ENCODE data around the gene ITGAD.

ITGAD gene

GRCh38 chr16:31461921-31462804 is 69.0 kb downstream of the ITGAD start:
- no peak for DNase-seq (ENCODE audit: low read depth, low spot score)
- Histone ChIP-seq H3K4me3 (ENCODE audit: insufficient read length, low read depth) (no peak overlapping the region), H3K36me3 (ENCODE audit: insufficient read depth, insufficient read length, low read length) (peaks cover 64% of the 10 kb centered on the region), H3K27me3 (ENCODE audit: insufficient read depth, insufficient read length) (no peaks in the 10 kb centered on the region), H3K4me1 (ENCODE audit: insufficient read depth, insufficient read length) (peaks cover 8% of the 10 kb centered on the region), H3K9ac (ENCODE audit: insufficient read length, low read depth) (no peak overlapping the region), H3K9me3 (ENCODE audit: insufficient read depth, low read length) (no peaks in the 10 kb centered on the region; the same call in 1 of the 2 replicates)
- TF ChIP-seq SUZ12 (IDR thresholded peaks at IDR 0.05; ENCODE audit: extremely low read depth, insufficient read depth, insufficient read length): no peak
- no peak for TF ChIP-seq YY1 (IDR thresholded peaks at IDR 0.05; ENCODE audit: insufficient read depth, insufficient read length)
- TF ChIP-seq ZNF274 (IDR thresholded peaks at IDR 0.05; ENCODE audit: low read depth, low read length): no peak

- TF ChIP-seq ZNF274 (IDR thresholded peaks at IDR 0.05; ENCODE audit: low read depth, low read length): no peak
- TF ChIP-seq SUZ12 (IDR thresholded peaks at IDR 0.05; ENCODE audit: extremely low read depth, insufficient read depth, insufficient read length): no peak
- no peak for TF ChIP-seq YY1 (IDR thresholded peaks at IDR 0.05; ENCODE audit: insufficient read depth, insufficient read length)
- H3K27me3 ChIP-seq (ENCODE audit: insufficient read depth, insufficient read length): no peaks in the 10 kb centered on the region
- no peaks in the 10 kb centered on the region for H3K9me3 ChIP-seq (ENCODE audit: insufficient read depth, low read length)
- H3K36me3 ChIP-seq (ENCODE audit: insufficient read depth, insufficient read length, low read length): peaks cover 53% of the 10 kb centered on the region
- no peaks in the 10 kb centered on the region for H3K4me1 ChIP-seq (ENCODE audit: insufficient read depth, insufficient read length)
- no peak for DNase-seq (ENCODE audit: low read depth, low spot score)
- no peak overlapping the region for H3K9ac ChIP-seq (ENCODE audit: insufficient read length, low read depth)
- no peak overlapping the region for H3K4me3 ChIP-seq (ENCODE audit: insufficient read length, low read depth)
Measured at GRCh38 chr16:31464348-31464769, 71.2 kb downstream of the ITGAD start.

GRCh38 chr16:31464781-31465260 is 71.7 kb downstream of the ITGAD start:
- Histone ChIP-seq H3K36me3 (ENCODE audit: insufficient read depth, insufficient read length, low read length) (peaks cover 53% of the 10 kb centered on the region), H3K4me1 (ENCODE audit: insufficient read depth, insufficient read length) (no peaks in the 10 kb centered on the region), H3K9ac (ENCODE audit: insufficient read length, low read depth) (no peak overlapping the region), H3K4me3 (ENCODE audit: insufficient read length, low read depth) (no peak overlapping the region), H3K9me3 (ENCODE audit: insufficient read depth, low read length) (no peaks in the 10 kb centered on the region), H3K27me3 (ENCODE audit: insufficient read depth, insufficient read length) (no peaks in the 10 kb centered on the region)
- TF ChIP-seq YY1 (IDR thresholded peaks at IDR 0.05; ENCODE audit: insufficient read depth, insufficient read length): no peak
- no peak for TF ChIP-seq ZNF274 (IDR thresholded peaks at IDR 0.05; ENCODE audit: low read depth, low read length)
- no peak for TF ChIP-seq SUZ12 (IDR thresholded peaks at IDR 0.05; ENCODE audit: extremely low read depth, insufficient read depth, insufficient read length)
- no peak for DNase-seq (ENCODE audit: low read depth, low spot score)

GRCh38 chr16:31465788-31466370 is 72.7 kb downstream of the ITGAD start:
- Histone ChIP-seq H3K9me3 (ENCODE audit: insufficient read depth, low read length) (no peaks in the 10 kb centered on the region), H3K4me1 (ENCODE audit: insufficient read depth, insufficient read length) (no peaks in the 10 kb centered on the region), H3K27me3 (ENCODE audit: insufficient read depth, insufficient read length) (no peaks in the 10 kb centered on the region), H3K9ac (ENCODE audit: insufficient read length, low read depth) (no peak overlapping the region), H3K36me3 (ENCODE audit: insufficient read depth, insufficient read length, low read length) (peaks cover 53% of the 10 kb centered on the region), H3K4me3 (ENCODE audit: insufficient read length, low read depth) (no peak overlapping the region)
- no peak for TF ChIP-seq ZNF274 (IDR thresholded peaks at IDR 0.05; ENCODE audit: low read depth, low read length)
- no peak for TF ChIP-seq SUZ12 (IDR thresholded peaks at IDR 0.05; ENCODE audit: extremely low read depth, insufficient read depth, insufficient read length)
- DNase-seq (ENCODE audit: low read depth, low spot score): no peak

- Histone ChIP-seq H3K27me3 (ENCODE audit: insufficient read depth, insufficient read length) (no peaks in the 10 kb centered on the region), H3K4me3 (ENCODE audit: insufficient read length, low read depth) (no peak overlapping the region), H3K9ac (ENCODE audit: insufficient read length, low read depth) (no peak overlapping the region), H3K4me1 (ENCODE audit: insufficient read depth, insufficient read length) (peaks cover 4% of the 10 kb centered on the region), H3K36me3 (ENCODE audit: insufficient read depth, insufficient read length, low read length) (peaks cover 53% of the 10 kb centered on the region), H3K9me3 (ENCODE audit: insufficient read depth, low read length) (no peaks in the 10 kb centered on the region)
- DNase-seq (ENCODE audit: low read depth, low spot score): no peak
- TF ChIP-seq ZNF274 (IDR thresholded peaks at IDR 0.05; ENCODE audit: low read depth, low read length) (no peak), YY1 (IDR thresholded peaks at IDR 0.05; ENCODE audit: insufficient read depth, insufficient read length) (no peak), SUZ12 (IDR thresholded peaks at IDR 0.05; ENCODE audit: extremely low read depth, insufficient read depth, insufficient read length) (no peak)
Measured at GRCh38 chr16:31466381-31466841, 73.3 kb downstream of the ITGAD start.

- Histone ChIP-seq H3K9me3 (ENCODE audit: insufficient read depth, low read length) (no peaks in the 10 kb centered on the region), H3K9ac (ENCODE audit: insufficient read length, low read depth) (no peak overlapping the region), H3K4me1 (ENCODE audit: insufficient read depth, insufficient read length) (peaks cover 4% of the 10 kb centered on the region), H3K4me3 (ENCODE audit: insufficient read length, low read depth) (no peak overlapping the region), H3K27me3 (ENCODE audit: insufficient read depth, insufficient read length) (peaks cover 2% of the 10 kb centered on the region), H3K36me3 (ENCODE audit: insufficient read depth, insufficient read length, low read length) (peaks cover 46% of the 10 kb centered on the region)
- no peak for DNase-seq (ENCODE audit: low read depth, low spot score)
- TF ChIP-seq SUZ12 (IDR thresholded peaks at IDR 0.05; ENCODE audit: extremely low read depth, insufficient read depth, insufficient read length) (no peak), YY1 (IDR thresholded peaks at IDR 0.05; ENCODE audit: insufficient read depth, insufficient read length) (no peak), ZNF274 (IDR thresholded peaks at IDR 0.05; ENCODE audit: low read depth, low read length) (no peak)
Measured at GRCh38 chr16:31467151-31467773, 74.1 kb downstream of the ITGAD start.

GRCh38 chr16:31467858-31468257 is 74.7 kb downstream of the ITGAD start:
- H3K4me3 ChIP-seq (ENCODE audit: insufficient read length, low read depth): no peak overlapping the region
- peaks cover 8% of the 10 kb centered on the region for H3K27me3 ChIP-seq (ENCODE audit: insufficient read depth, insufficient read length)
- peaks cover 43% of the 10 kb centered on the region for H3K36me3 ChIP-seq (ENCODE audit: insufficient read depth, insufficient read length, low read length)
- no peak for TF ChIP-seq YY1 (IDR thresholded peaks at IDR 0.05; ENCODE audit: insufficient read depth, insufficient read length)
- no peak for TF ChIP-seq SUZ12 (IDR thresholded peaks at IDR 0.05; ENCODE audit: extremely low read depth, insufficient read depth, insufficient read length)
- no peak for TF ChIP-seq ZNF274 (IDR thresholded peaks at IDR 0.05; ENCODE audit: low read depth, low read length)
- H3K9me3 ChIP-seq (ENCODE audit: insufficient read depth, low read length): no peaks in the 10 kb centered on the region; the same call in 1 of the 2 replicates
- H3K9ac ChIP-seq (ENCODE audit: insufficient read length, low read depth): no peak overlapping the region
- H3K4me1 ChIP-seq (ENCODE audit: insufficient read depth, insufficient read length): peaks cover 4% of the 10 kb centered on the region
- DNase-seq (ENCODE audit: low read depth, low spot score): no peak

Measured in NT2/D1 (cell line).